ENCODE results near the gene RFLNA.

RFLNA gene

DNA sequence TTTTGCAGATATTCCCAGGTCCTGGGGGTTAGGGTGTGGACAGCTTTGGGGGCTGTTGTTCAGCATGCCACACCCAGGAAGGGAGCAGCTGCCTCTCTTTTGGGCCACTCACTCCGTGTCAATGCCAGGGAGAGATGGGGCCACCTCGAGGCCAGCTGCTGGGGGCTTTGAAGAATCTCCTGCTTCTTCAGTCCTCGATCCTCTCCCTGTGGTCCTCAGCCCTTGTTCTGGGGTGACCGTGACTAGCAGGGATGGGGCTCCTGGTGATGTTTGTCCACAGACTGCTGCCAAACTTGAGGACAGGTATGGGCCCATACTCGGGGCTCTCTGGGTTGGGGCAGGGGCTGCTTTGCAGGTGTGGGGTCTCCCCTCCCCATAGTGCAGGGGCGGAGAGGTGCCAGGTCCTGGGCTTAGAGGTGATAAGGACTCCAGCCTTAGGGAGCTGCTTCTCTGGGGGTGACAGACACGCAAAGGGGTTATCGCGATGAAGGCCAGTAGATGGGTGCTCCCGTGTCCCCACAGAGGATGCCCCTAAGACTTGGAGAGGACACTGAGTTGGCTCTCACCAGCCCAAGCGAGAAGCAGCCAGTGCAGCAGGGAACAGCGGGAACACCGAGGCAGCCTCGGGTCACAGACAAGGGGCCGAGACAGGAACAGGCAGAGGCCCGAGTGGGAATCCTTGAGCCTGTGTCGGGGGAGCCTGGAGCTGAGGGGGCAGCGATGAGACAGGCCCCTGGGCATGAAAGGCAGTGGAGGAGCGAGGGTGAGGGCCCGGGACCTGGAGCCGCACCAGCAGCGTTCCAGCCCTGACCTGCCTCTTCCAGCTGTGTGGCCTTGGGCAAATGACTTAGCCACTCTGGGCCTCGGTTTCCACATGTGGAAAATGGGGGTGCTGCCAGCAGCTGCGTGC lies 11.1 kb downstream of the RFLNA start:
- no peaks in the 10 kb centered on the region for H3K9me3 ChIP-seq (replicated peaks; ENCODE audit: insufficient read depth, low read length)
- H4K20me1 ChIP-seq (ENCODE audit: insufficient read depth, low read length) = no peaks in the 10 kb centered on the region
- H3K79me2 ChIP-seq (ENCODE audit: low read length) = no peaks in the 10 kb centered on the region
- H2AFZ ChIP-seq (ENCODE audit: low read length) = no peak overlapping the region
- no peaks in the 10 kb centered on the region for H3K4me1 ChIP-seq (ENCODE audit: low read length)
- H3K9ac ChIP-seq (ENCODE audit: low read length) = no peak overlapping the region
- no peaks in the 10 kb centered on the region for H3K27me3 ChIP-seq (replicated peaks; ENCODE audit: insufficient read depth, low read length)
- H3F3A ChIP-seq (ENCODE audit: insufficient read depth, low read length) = no peaks in the 10 kb centered on the region
- no peak overlapping the region for H3K27ac ChIP-seq (ENCODE audit: low read length)
- no peaks in the 10 kb centered on the region for H3K36me3 ChIP-seq (replicated peaks; ENCODE audit: insufficient read depth, low read length)
- no peaks in the 10 kb centered on the region for H3K9me2 ChIP-seq (replicated peaks; ENCODE audit: insufficient read depth, low read length)
- no peak for TF ChIP-seq EZH2phosphoT487 (IDR thresholded peaks at IDR 0.05; ENCODE audit: low read length)
- TF ChIP-seq EZH2 (optimal IDR thresholded peaks at IDR 0.05; ENCODE audit: low read depth, low read length) = no peak
- no peak for TF ChIP-seq CTCF (IDR thresholded peaks at IDR 0.05; ENCODE audit: low read length)
- no peak overlapping the region for H3K4me2 ChIP-seq (ENCODE audit: low read depth, low read length)
- DNase-seq = no peak
- H3K4me3 ChIP-seq (ENCODE audit: low read length) = no peak overlapping the region

DNA sequence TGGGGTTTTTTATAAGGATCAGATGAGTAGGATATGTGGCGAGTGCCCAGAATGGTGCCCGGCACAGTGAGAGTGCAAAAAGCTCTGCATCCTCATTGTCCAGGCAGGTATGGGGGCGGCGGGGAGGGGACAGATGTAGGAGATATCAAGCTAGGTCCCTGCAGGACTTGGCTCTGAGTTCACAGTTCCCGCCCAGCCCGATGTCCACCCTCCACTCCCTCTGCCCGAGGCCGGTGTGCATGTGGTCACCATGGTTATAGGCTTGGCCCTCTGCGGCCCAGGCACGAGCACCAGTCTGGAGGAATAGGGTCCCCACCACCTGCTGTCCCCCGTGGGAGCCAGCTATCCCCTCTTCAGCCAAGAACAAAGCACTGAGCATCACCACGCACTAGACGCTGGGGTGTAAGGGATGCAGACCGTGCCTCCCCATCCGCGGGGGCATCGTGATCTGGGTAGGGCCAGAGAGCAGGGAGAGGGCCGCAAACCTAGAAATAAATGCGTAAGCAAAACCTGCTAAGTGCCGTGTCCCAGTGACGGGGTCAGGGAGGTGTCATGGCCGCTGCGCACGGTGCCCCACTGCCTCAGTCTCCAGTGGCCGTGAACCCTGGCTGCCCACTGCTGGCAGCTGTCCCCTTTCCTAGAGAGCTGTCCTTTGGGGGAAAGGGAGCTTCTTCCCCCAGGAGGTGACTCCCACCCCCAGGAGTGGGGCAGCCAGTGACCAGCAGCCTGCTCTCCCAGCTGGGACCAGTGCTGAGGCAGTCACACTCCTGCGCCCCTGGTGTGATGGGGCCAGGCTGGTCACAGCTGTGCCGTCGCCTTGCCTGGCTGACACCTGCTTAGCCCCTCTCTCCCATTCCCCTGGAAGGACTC lies 12.0 kb downstream of the RFLNA start:
- Histone ChIP-seq H3K9me2 (replicated peaks; ENCODE audit: insufficient read depth, low read length) (no peaks in the 10 kb centered on the region), H3K79me2 (ENCODE audit: low read length) (no peaks in the 10 kb centered on the region), H3K9ac (ENCODE audit: low read length) (no peak overlapping the region), H3K27ac (ENCODE audit: low read length) (no peak overlapping the region), H3K4me2 (ENCODE audit: low read depth, low read length) (no peak overlapping the region), H3K9me3 (replicated peaks; ENCODE audit: insufficient read depth, low read length) (no peaks in the 10 kb centered on the region), H2AFZ (ENCODE audit: low read length) (no peak overlapping the region), H3K4me3 (ENCODE audit: low read length) (no peak overlapping the region), H4K20me1 (ENCODE audit: insufficient read depth, low read length) (no peaks in the 10 kb centered on the region), H3K4me1 (ENCODE audit: low read length) (no peaks in the 10 kb centered on the region), H3F3A (ENCODE audit: insufficient read depth, low read length) (no peaks in the 10 kb centered on the region), H3K36me3 (replicated peaks; ENCODE audit: insufficient read depth, low read length) (no peaks in the 10 kb centered on the region), H3K27me3 (replicated peaks; ENCODE audit: insufficient read depth, low read length) (no peaks in the 10 kb centered on the region)
- no peak for TF ChIP-seq CTCF (IDR thresholded peaks at IDR 0.05; ENCODE audit: low read length)
- no peak for TF ChIP-seq EZH2 (optimal IDR thresholded peaks at IDR 0.05; ENCODE audit: low read depth, low read length)
- TF ChIP-seq EZH2phosphoT487 (IDR thresholded peaks at IDR 0.05; ENCODE audit: low read length) = no peak
- DNase-seq = no peak

DNA sequence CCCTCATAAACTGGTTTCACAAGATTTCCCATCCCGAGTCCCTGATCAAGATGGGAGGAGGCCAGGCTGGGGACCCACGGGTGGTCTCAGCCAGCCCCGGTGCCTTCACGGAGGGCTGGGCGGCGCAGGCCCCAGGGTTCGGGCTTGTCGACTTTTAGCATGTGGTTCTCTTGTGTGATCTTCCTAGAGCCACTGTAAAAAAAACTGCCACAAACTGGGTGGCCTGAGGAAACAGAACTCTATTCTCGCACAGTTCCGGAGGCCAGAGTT lies 12.6 kb downstream of the RFLNA start:
- no peaks in the 10 kb centered on the region for H3K79me2 ChIP-seq (ENCODE audit: low read length)
- no peak overlapping the region for H3K4me3 ChIP-seq (ENCODE audit: low read length)
- no peak for TF ChIP-seq EZH2 (optimal IDR thresholded peaks at IDR 0.05; ENCODE audit: low read depth, low read length)
- no peak for TF ChIP-seq CTCF (IDR thresholded peaks at IDR 0.05; ENCODE audit: low read length)
- no peak for TF ChIP-seq EZH2phosphoT487 (IDR thresholded peaks at IDR 0.05; ENCODE audit: low read length)
- no peaks in the 10 kb centered on the region for H3F3A ChIP-seq (ENCODE audit: insufficient read depth, low read length)
- H3K36me3 ChIP-seq (replicated peaks; ENCODE audit: insufficient read depth, low read length) = no peaks in the 10 kb centered on the region
- H3K9me3 ChIP-seq (replicated peaks; ENCODE audit: insufficient read depth, low read length) = no peaks in the 10 kb centered on the region
- no peaks in the 10 kb centered on the region for H4K20me1 ChIP-seq (ENCODE audit: insufficient read depth, low read length)
- H3K9me2 ChIP-seq (replicated peaks; ENCODE audit: insufficient read depth, low read length) = no peaks in the 10 kb centered on the region
- no peak overlapping the region for H2AFZ ChIP-seq (ENCODE audit: low read length)
- H3K9ac ChIP-seq (ENCODE audit: low read length) = no peak overlapping the region
- no peak for DNase-seq
- no peaks in the 10 kb centered on the region for H3K4me1 ChIP-seq (ENCODE audit: low read length)
- H3K4me2 ChIP-seq (ENCODE audit: low read depth, low read length) = no peak overlapping the region
- no peaks in the 10 kb centered on the region for H3K27me3 ChIP-seq (replicated peaks; ENCODE audit: insufficient read depth, low read length)
- H3K27ac ChIP-seq (ENCODE audit: low read length) = no peak overlapping the region
